GM12878 (cell line): ENCODE data around the gene PITPNM3. TPM values are rescaled to one million over a fixed set of nuclear protein-coding genes. Genes with fewer than 3 reads are reported as not detected.

Experiments used
- ATF3 ChIP-seq: IDR thresholded peaks from 2 replicates; pipeline ENCODE4 v1.6.1; 2011; ENCODE audit warnings: low read depth, mild to moderate bottlenecking, low read length, moderate library complexity, borderline replicate concordance; ENCODE audit errors: extremely low read depth
- FOXM1 ChIP-seq: IDR thresholded peaks from 2 replicates; pipeline ENCODE4 v1.6.1; 2012; ENCODE audit warnings: low read depth, mild to moderate bottlenecking, inconsistent platforms, low read length, moderate library complexity
- GATAD2B ChIP-seq: fragments of 450-650 bp; conservative IDR thresholded peaks from 2 replicates; pipeline ENCODE4 v1.6.1; 2017; ENCODE audit warnings: low read depth, mild to moderate bottlenecking, moderate library complexity
- MYB ChIP-seq: fragments of 150-350 bp; IDR thresholded peaks from 2 replicates; pipeline ENCODE4 v1.6.1; 2014; ENCODE audit warnings: mild to moderate bottlenecking, low read depth, low read length, borderline replicate concordance
- NFXL1 ChIP-seq: fragments of 450-650 bp; IDR thresholded peaks from 2 replicates; pipeline ENCODE4 v1.6.1; 2017; ENCODE audit warnings: antibody characterized with exemption, mild to moderate bottlenecking, borderline replicate concordance
- SMARCA5 ChIP-seq: fragments of 450-650 bp; IDR thresholded peaks from 2 replicates; pipeline ENCODE4 v1.6.1; 2017; ENCODE audit warnings: mild to moderate bottlenecking
- YBX1 ChIP-seq: fragments of 450-650 bp; IDR thresholded peaks from 2 replicates; pipeline ENCODE4 v1.6.1; 2016; ENCODE audit warnings: antibody characterized with exemption
- ZBTB40 ChIP-seq: fragments of 450-650 bp; IDR thresholded peaks from 2 replicates; pipeline ENCODE4 v1.6.1; 2016; ENCODE audit warnings: mild to moderate bottlenecking, moderate library complexity, borderline replicate concordance
- ZNF217 ChIP-seq: fragments of 450-650 bp; IDR thresholded peaks from 2 replicates; pipeline ENCODE4 v1.6.1; 2017; ENCODE audit warnings: antibody characterized with exemption, mild to moderate bottlenecking
- polyA plus RNA-seq, 11 experiments: library from polyadenylated mRNA; depleted of rRNA in 4 of 11; unstranded in 6 of 11; stranded (reverse) in 5 of 11; fragments of >200 nt; fragmentation: Nextera tagmentation in 4 of 11; fragmentation: Illumina TruSeq in 1 of 11; extraction: Ambion mirVana in 4 of 11; extraction: Trizol in 1 of 11; gene quantifications; 1 replicate in 1 of 11; 2 replicates in 10 of 11; pipeline versions ENCODE4 v1.2.1 to v1.2.3, GENCODE V29; 2011 to 2016; ENCODE audit warnings: inconsistent platforms in 2 of 11, missing spikeins in 2 of 11, low read depth in 1 of 11
- total RNA-seq, 4 experiments: library from RNA; depleted of rRNA in 3 of 4; stranded (reverse); fragments of >200 nt in 3 of 4; fragmentation: Illumina TruSeq in 1 of 4; extraction: Trizol in 1 of 4; gene quantifications; 2 replicates each; pipeline versions ENCODE4 v1.2.1 to v1.2.3, GENCODE V29; 2013 to 2021
- TF ChIP-seq, protein P1 (sequence below): fragments of 450-650 bp; IDR thresholded peaks from 2 replicates; pipeline ENCODE4 v1.6.1; 2017; ENCODE audit warnings: mild to moderate bottlenecking, moderate library complexity

The PITPNM3 gene
- total and polyA plus RNA-seq, 10 of the 15 experiments (the other 5 are each of a cell fraction or from before 2014, with no cell fraction given) = 0.02 to 0.49 (median 0.19) TPM; not detected in 1

DNA sequence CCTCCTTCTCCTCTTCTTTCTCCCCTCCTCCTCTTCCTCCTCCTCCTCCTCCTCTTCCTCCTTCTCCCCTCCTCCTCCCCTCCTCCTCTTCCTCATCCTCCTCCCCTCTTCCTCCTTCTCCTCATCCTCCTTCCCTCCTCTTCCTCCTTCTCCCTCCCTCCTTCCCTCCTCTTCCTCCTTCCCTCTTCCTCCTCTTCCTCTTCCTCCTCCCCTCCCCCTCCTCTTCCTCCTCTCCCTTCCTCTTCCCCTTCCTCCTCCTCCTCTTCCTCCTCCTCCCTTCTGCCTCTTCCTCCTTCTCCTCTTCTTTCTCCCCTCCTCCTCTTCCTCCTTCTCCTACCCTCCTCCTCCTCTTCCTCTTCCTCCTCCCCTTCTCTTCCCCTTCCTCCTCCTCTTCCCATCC lies 5.1 kb upstream of the PITPNM3 start (continued):
- TF ChIP-seq ZBTB40 (no peak), NFXL1 (no peak), ATF3 (no peak), SMARCA5 (no peak), YBX1 (no peak), FOXM1 (no peak), GATAD2B (no peak), MYB (no peak), ZNF217 (no peak)
- TF ChIP-seq, protein P1, sequence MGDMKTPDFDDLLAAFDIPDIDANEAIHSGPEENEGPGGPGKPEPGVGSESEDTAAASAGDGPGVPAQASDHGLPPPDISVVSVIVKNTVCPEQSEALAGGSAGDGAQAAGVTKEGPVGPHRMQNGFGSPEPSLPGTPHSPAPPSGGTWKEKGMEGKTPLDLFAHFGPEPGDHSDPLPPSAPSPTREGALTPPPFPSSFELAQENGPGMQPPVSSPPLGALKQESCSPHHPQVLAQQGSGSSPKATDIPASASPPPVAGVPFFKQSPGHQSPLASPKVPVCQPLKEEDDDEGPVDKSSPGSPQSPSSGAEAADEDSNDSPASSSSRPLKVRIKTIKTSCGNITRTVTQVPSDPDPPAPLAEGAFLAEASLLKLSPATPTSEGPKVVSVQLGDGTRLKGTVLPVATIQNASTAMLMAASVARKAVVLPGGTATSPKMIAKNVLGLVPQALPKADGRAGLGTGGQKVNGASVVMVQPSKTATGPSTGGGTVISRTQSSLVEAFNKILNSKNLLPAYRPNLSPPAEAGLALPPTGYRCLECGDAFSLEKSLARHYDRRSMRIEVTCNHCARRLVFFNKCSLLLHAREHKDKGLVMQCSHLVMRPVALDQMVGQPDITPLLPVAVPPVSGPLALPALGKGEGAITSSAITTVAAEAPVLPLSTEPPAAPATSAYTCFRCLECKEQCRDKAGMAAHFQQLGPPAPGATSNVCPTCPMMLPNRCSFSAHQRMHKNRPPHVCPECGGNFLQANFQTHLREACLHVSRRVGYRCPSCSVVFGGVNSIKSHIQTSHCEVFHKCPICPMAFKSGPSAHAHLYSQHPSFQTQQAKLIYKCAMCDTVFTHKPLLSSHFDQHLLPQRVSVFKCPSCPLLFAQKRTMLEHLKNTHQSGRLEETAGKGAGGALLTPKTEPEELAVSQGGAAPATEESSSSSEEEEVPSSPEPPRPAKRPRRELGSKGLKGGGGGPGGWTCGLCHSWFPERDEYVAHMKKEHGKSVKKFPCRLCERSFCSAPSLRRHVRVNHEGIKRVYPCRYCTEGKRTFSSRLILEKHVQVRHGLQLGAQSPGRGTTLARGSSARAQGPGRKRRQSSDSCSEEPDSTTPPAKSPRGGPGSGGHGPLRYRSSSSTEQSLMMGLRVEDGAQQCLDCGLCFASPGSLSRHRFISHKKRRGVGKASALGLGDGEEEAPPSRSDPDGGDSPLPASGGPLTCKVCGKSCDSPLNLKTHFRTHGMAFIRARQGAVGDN = no peak
